K562 (cell line): Measurements from ENCODE around the gene ATG10. TPM values are rescaled to one million over a fixed set of nuclear protein-coding genes. Genes with fewer than 3 reads are reported as not detected.

Experiments
- ATAC-seq: fragments of 200-7000 bp; cut with Tn5 transposase; 3 replicates; pipeline ENCODE4 v1.9.1; 2020; ENCODE audit warnings: moderate library complexity
- BruUV-seq: library from RNA; stranded (reverse); fragments of 400-500 nt; replicated peaks from 2 replicates; lab custom pipeline; 2021; lab: Mats Ljungman, UMichigan
- CTCF ChIA-PET: fragments of 300-600 bp; formaldehyde crosslinking; extraction: SDS; loops from one replicate; lab custom pipeline; 2021; ENCODE audit warnings: low intra/inter-chr PET ratio; lab: Yijun Ruan, JAX
- POLR2A ChIA-PET: fragments of 300-600, 350-650 bp; sonication (Branson Sonifier 250); formaldehyde crosslinking; extraction: SDS; loops from one replicate; lab custom pipeline; 2021; ENCODE audit warnings: antibody characterized with exemption, inconsistent platforms; lab: Yijun Ruan, JAX
- DNase-seq, 4 experiments: peaks; one replicate each; pipeline versions ENCODE4 v3.0.0 to v3.0.0-alpha.2; 2011 to 2018; ENCODE audit warnings: low spot score in 3 of 4, mixed read lengths in 3 of 4; ENCODE audit errors: extremely low read depth in 1 of 4
- FAIRE-seq: peaks from 2 replicates; lab custom pipeline; 2011; peaks lifted over from hg19 to GRCh38; lab: Jason Lieb, UNC
- H2AFZ ChIP-seq: 2 replicates; pipeline ENCODE4 v1.6.0; 2011; ENCODE audit warnings: low read depth, low read length, control low read depth, inconsistent platforms
- H3K27ac ChIP-seq: fragments of 200-600 bp; 3 replicates; pipeline ENCODE4 v1.8.0; 2011; ENCODE audit warnings: low read depth, mild to moderate bottlenecking, control low read depth, inconsistent platforms, low read length, moderate library complexity, mixed read lengths; ENCODE audit errors: extremely low read depth
- H3K27me3 ChIP-seq, 2 experiments: fragments of 300-600 bp in 1 of 2; 2 replicates in 1 of 2; 3 replicates in 1 of 2; pipeline versions ENCODE4 v1.6.0 to v1.8.0; 2011; ENCODE audit warnings: inconsistent platforms in 2 of 2, low read length in 2 of 2, mild to moderate bottlenecking in 1 of 2, mixed read lengths in 1 of 2, moderate library complexity in 1 of 2; ENCODE audit not compliant: control insufficient read depth in 2 of 2, insufficient read depth in 2 of 2
- H3K36me3 ChIP-seq: fragments of 300-600 bp; 3 replicates; pipeline ENCODE4 v1.8.0; 2011; ENCODE audit warnings: mild to moderate bottlenecking, low read length, inconsistent platforms; ENCODE audit not compliant: control insufficient read depth, insufficient read depth
- H3K4me1 ChIP-seq, 2 experiments: fragments of 200-600 bp in 1 of 2; replicated peaks in 1 of 2; 2 replicates in 1 of 2; 3 replicates in 1 of 2; pipeline versions ENCODE4 v1.5.1 to v1.8.0; 2011; ENCODE audit warnings: inconsistent platforms in 2 of 2, low read length in 2 of 2, mild to moderate bottlenecking in 1 of 2, mixed read lengths in 1 of 2, moderate library complexity in 1 of 2; ENCODE audit not compliant: control insufficient read depth in 2 of 2, insufficient read depth in 2 of 2
- H3K4me2 ChIP-seq: 2 replicates; pipeline ENCODE4 v1.6.1; 2011; ENCODE audit warnings: low read length, control low read depth, inconsistent platforms, mixed read lengths; ENCODE audit not compliant: insufficient read depth
- H3K4me3 ChIP-seq: fragments of 200-600 bp; sonication (generic), shearing (Covaris generic); 2 replicates; pipeline ENCODE4 v1.5.1; 2016; ENCODE audit warnings: control low read depth, inconsistent platforms
- H3K79me2 ChIP-seq: fragments of 200-600 bp; 3 replicates; pipeline ENCODE4 v1.8.0; 2011; ENCODE audit warnings: low read length, inconsistent platforms; ENCODE audit not compliant: control insufficient read depth, insufficient read depth
- H3K9ac ChIP-seq, 2 experiments: 2 replicates each; pipeline versions ENCODE4 v1.6.0 to v1.6.1; 2011; ENCODE audit warnings: low read depth in 2 of 2, low read length in 2 of 2, control low read depth in 1 of 2, inconsistent platforms in 1 of 2, mild to moderate bottlenecking in 1 of 2, mixed read lengths in 1 of 2; ENCODE audit not compliant: insufficient read depth in 1 of 2
- H3K9me1 ChIP-seq: one replicate; pipeline ENCODE4 v1.6.0; 2011; ENCODE audit warnings: inconsistent platforms, mild to moderate bottlenecking, low read length, moderate library complexity; ENCODE audit not compliant: control insufficient read depth, insufficient read depth
- H3K9me3 ChIP-seq: replicated peaks from 2 replicates; pipeline ENCODE4 v1.5.1; 2011; ENCODE audit warnings: low read depth, low read length, inconsistent platforms; ENCODE audit not compliant: control insufficient read depth, insufficient read depth
- H4K20me1 ChIP-seq: replicated peaks from 2 replicates; pipeline ENCODE4 v1.6.1; 2011; ENCODE audit warnings: low read length, inconsistent platforms, mixed read lengths; ENCODE audit not compliant: control insufficient read depth, insufficient read depth
- C11orf30 ChIP-seq: fragments of 450-650 bp; IDR thresholded peaks from 2 replicates; pipeline ENCODE4 v1.6.1; 2016; ENCODE audit warnings: low read depth, mild to moderate bottlenecking
- KLF13 ChIP-seq: fragments of 450-650 bp; IDR thresholded peaks from 2 replicates; pipeline ENCODE4 v1.6.1; 2016; ENCODE audit warnings: missing genetic modification characterization, low read depth, mild to moderate bottlenecking, missing compliant biosample characterization, moderate library complexity, borderline replicate concordance
- MIER1 ChIP-seq: fragments of 450-650 bp; IDR thresholded peaks from 2 replicates; pipeline ENCODE4 v1.6.1; 2016; ENCODE audit warnings: antibody characterized with exemption, mild to moderate bottlenecking, low read depth
- NCOA4 ChIP-seq: fragments of 450-650 bp; IDR thresholded peaks from 2 replicates; pipeline ENCODE4 v1.6.1; 2018; ENCODE audit warnings: mild to moderate bottlenecking; ENCODE audit not compliant: partially characterized antibody
- PKNOX1 ChIP-seq: fragments of 450-650 bp; IDR thresholded peaks from 2 replicates; pipeline ENCODE4 v1.6.1; 2016
- ZNF24 ChIP-seq: fragments of 450-650 bp; IDR thresholded peaks from 2 replicates; pipeline ENCODE4 v1.6.1; 2016
- ZNF354B ChIP-seq: fragments of 250-450 bp; sonication (Bioruptor Pico); IDR thresholded peaks from 2 replicates; pipeline ENCODE4 v1.4.0; 2020
- ZNF431 ChIP-seq: sonication (generic); formaldehyde crosslinking; IDR thresholded peaks from 2 replicates; pipeline ENCODE4 v1.8.0; 2022; ENCODE audit warnings: mild to moderate bottlenecking, missing genetic modification reagents
- WGBS: fragments of 100-300 bp; shearing (Covaris generic); methylation state at CpG from one replicate; pipeline ENCODE4 v1.1.6; 2016; ENCODE audit warnings: low coverage, mixed read lengths; ENCODE audit not compliant: insufficient coverage; ENCODE audit errors: missing lambda C conversion rate; 5-methylcytosine and 5-hydroxymethylcytosine counted together
- in situ Hi-C: fragments of 300-500 bp; cut with MboI; formaldehyde crosslinking; loops from 4 replicates; pipeline ENCODE4 v1.15.0; 2018; ENCODE audit warnings: inconsistent platforms, mixed read lengths
- intact Hi-C: fragments of 100-400 bp; cut with micrococcal nuclease; formaldehyde crosslinking; loops from 2 replicates; pipeline ENCODE4 v1.14.2; 2022
- polyA plus RNA-seq, 8 experiments: library from polyadenylated mRNA; depleted of rRNA in 4 of 8; stranded (reverse) in 5 of 8; unstranded in 3 of 8; fragments of >200 nt; fragmentation: Nextera tagmentation in 2 of 8; fragmentation: Illumina TruSeq in 1 of 8; extraction: Ambion mirVana in 2 of 8; extraction: Trizol in 1 of 8; gene quantifications; 2 replicates each; pipeline versions ENCODE4 v1.2.1 to v1.2.3, GENCODE V29; 2011 to 2014; ENCODE audit warnings: inconsistent platforms in 1 of 8, missing spikeins in 1 of 8
- total RNA-seq, 7 experiments: library from RNA; depleted of rRNA in 6 of 7; stranded (reverse); fragments of >200 nt in 6 of 7; fragmentation: Illumina TruSeq in 2 of 7; extraction: Trizol in 2 of 7; gene quantifications; 2 replicates each; pipeline versions ENCODE4 v1.2.1 to v1.2.3, GENCODE V29; 2011 to 2021; ENCODE audit warnings: low replicate concordance in 1 of 7
- TF ChIP-seq, protein P1 (sequence below): fragments of 250-450 bp; sonication (Bioruptor Pico); IDR thresholded peaks from 2 replicates; pipeline ENCODE4 v1.4.0; 2020; ENCODE audit warnings: mild to moderate bottlenecking, moderate library complexity

Gene ATG10
- total and polyA plus RNA-seq, 9 of the 15 experiments (the other 6 are each of a cell fraction or from before 2014, with no cell fraction given): 7.0 to 18.8 (median 14.6) TPM

DNA sequence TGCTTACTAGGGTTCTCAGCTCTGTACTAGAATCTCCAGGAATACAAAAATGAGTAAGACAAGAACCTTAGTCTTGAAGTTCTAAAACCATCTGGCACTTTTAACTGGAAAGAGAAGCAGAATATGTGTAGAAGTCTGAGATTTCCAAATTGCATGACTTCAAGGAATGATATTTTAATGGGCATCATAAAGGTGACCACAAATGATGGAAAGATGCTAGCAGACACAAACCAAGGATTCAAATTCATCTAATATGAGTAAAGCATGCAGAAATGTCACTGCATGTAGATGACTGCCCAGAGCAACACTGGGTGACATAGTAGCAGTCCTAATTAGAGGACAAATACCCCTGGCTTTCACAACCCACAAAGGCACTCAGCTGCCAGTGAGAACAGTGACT is 189.1 kb downstream of the ATG10 start:
- intact Hi-C loops: no loop called here
- H3K4me1 ChIP-seq: peaks cover 0 to 3% of the 10 kb centered on the region in 2 experiments; a peak in 2 of 5 replicates
- in situ Hi-C loops: loop anchor here (25.0 kb wide), 1 partner anchor 649 kb away; no protein-coding TSS in a partner anchor
- no peaks in the 10 kb centered on the region for H3K9me1 ChIP-seq
- H3K79me2 ChIP-seq: no peaks in the 10 kb centered on the region
- ChIA-PET POLR2A (no interaction called here), CTCF (no interaction called here)
- DNase-seq (no peak), FAIRE-seq (no peak), ATAC-seq (no peak)
- TF ChIP-seq ZNF24 (no peak), ZNF431 (CRISPR knock-in tag) (no peak)
- H3K36me3 ChIP-seq: no peaks in the 10 kb centered on the region
- H4K20me1 ChIP-seq: no peaks in the 10 kb centered on the region
- no TSS peak for BruUV-seq
- H3K9ac ChIP-seq: no peak overlapping the region
- no peak overlapping the region for H3K4me2 ChIP-seq
- H3K4me3 ChIP-seq: no peak overlapping the region
- H3K9me3 ChIP-seq: no peaks in the 10 kb centered on the region
- no peaks in the 10 kb centered on the region for H3K27me3 ChIP-seq
- no peak overlapping the region for H3K27ac ChIP-seq
- no peak overlapping the region for H2AFZ ChIP-seq

- Histone ChIP-seq H3K4me3 (no peak overlapping the region), H3K4me1 (peaks cover 0 to 3% of the 10 kb centered on the region in 2 experiments; a peak in 2 of 5 replicates), H3K27me3 (no peaks in the 10 kb centered on the region), H3K9me3 (no peaks in the 10 kb centered on the region), H3K9me1 (no peaks in the 10 kb centered on the region), H3K4me2 (no peak overlapping the region), H2AFZ (no peak overlapping the region), H4K20me1 (no peaks in the 10 kb centered on the region), H3K36me3 (no peaks in the 10 kb centered on the region), H3K27ac (no peak overlapping the region), H3K79me2 (no peaks in the 10 kb centered on the region), H3K9ac (no peak overlapping the region)
- FAIRE-seq: no peak
- WGBS: 25% methylated on average over 3 of the region's 4 CpGs
- no peak for ATAC-seq
- BruUV-seq: no TSS peak
- CTCF ChIA-PET: no interaction called here
- POLR2A ChIA-PET: no interaction called here
- no peak for DNase-seq
- in situ Hi-C loops: loop anchor here (25.0 kb wide), 1 partner anchor 650 kb away; no protein-coding TSS in a partner anchor
- TF ChIP-seq NCOA4 (no peak), PKNOX1 (no peak), KLF13 (tag) (no peak), MIER1 (no peak), C11orf30 (no peak), ZNF354B (CRISPR knock-in tag) (no peak)
- TF ChIP-seq, protein P1, sequence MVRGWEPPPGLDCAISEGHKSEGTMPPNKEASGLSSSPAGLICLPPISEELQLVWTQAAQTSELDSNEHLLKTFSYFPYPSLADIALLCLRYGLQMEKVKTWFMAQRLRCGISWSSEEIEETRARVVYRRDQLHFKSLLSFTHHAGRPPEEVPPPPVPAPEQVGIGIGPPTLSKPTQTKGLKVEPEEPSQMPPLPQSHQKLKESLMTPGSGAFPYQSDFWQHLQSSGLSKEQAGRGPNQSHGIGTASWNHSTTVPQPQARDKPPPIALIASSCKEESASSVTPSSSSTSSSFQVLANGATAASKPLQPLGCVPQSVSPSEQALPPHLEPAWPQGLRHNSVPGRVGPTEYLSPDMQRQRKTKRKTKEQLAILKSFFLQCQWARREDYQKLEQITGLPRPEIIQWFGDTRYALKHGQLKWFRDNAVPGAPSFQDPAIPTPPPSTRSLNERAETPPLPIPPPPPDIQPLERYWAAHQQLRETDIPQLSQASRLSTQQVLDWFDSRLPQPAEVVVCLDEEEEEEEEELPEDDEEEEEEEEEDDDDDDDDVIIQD (CRISPR knock-in tag): no peak
- intact Hi-C loops: no loop called here
These were observed 190.8 kb downstream of the ATG10 start for GRCh38 chr5:82162573-82162972.
